ENCODE data around the gene PCGF6. TPM values are rescaled to one million over a fixed set of nuclear protein-coding genes. Genes with fewer than 3 reads are reported as not detected.
A peak's percentile ranks its signal among the peaks of the same experiment; 100 is the strongest.

PCGF6 gene
- total RNA-seq, 2 experiments from 2014 or later = 13.3 to 14.5 TPM

GRCh38 chr10:103280506-103280905, 70.4 kb downstream of the PCGF6 start:
- CTCF ChIA-PET = interaction anchor here (1.2 to 2.0 kb wide), 3 partner anchors 9 to 88 kb away, joined by 3 to 6 read pairs (median 6); partner anchors contain the start of gene NT5C2
- peaks cover 66% of the 10 kb centered on the region for H3K27me3 Mint-ChIP-seq

GRCh38 chr10:103280031-103280430, 70.9 kb downstream of the PCGF6 start:
- peaks cover 1% of the 10 kb centered on the region for H3K9me3 Mint-ChIP-seq
- H3K27ac Mint-ChIP-seq = no peak overlapping the region
- no peak for TF ChIP-seq CTCF (IDR thresholded peaks at IDR 0.05)
- CTCF ChIA-PET = interaction anchor here (1.0 to 2.0 kb wide), 4 partner anchors 9 to 87 kb away, joined by 3 to 6 read pairs (median 4); partner anchors contain the start of gene NT5C2
- POLR2A ChIA-PET = no interaction called here
- ATAC-seq = no peak
- no peak overlapping the region for H3K4me3 Mint-ChIP-seq
- H3K36me3 Mint-ChIP-seq (ENCODE audit: low read depth) = no peaks in the 10 kb centered on the region
- intact Hi-C loops (cut with micrococcal nuclease) = no loop called here
- H3K27me3 Mint-ChIP-seq = peaks cover 71% of the 10 kb centered on the region
- H3K4me1 Mint-ChIP-seq (ENCODE audit: low read depth) = peaks cover 3% of the 10 kb centered on the region
- no peak for DNase-seq

More at GRCh38 chr10:103280506-103280905, 70.4 kb downstream of the PCGF6 start:
- ATAC-seq (no peak), DNase-seq (no peak)
- Mint-ChIP-seq H3K4me1 (ENCODE audit: low read depth) (peaks cover 3% of the 10 kb centered on the region), H3K27ac (no peak overlapping the region), H3K36me3 (ENCODE audit: low read depth) (no peaks in the 10 kb centered on the region), H3K4me3 (no peak overlapping the region), H3K9me3 (peaks cover 1% of the 10 kb centered on the region)
- POLR2A ChIA-PET = no interaction called here
- intact Hi-C loops (cut with micrococcal nuclease) = no loop called here
- no peak for TF ChIP-seq CTCF (IDR thresholded peaks at IDR 0.05)

- Mint-ChIP-seq H3K36me3 (ENCODE audit: low read depth) (no peaks in the 10 kb centered on the region), H3K9me3 (peaks cover 1% of the 10 kb centered on the region), H3K4me3 (no peak overlapping the region), H3K27ac (no peak overlapping the region), H3K27me3 (peaks cover 67% of the 10 kb centered on the region), H3K4me1 (ENCODE audit: low read depth) (peaks cover 3% of the 10 kb centered on the region)
- POLR2A ChIA-PET = interaction anchor here (1.2 kb wide), 1 partner anchor 9 kb away, joined by 3 read pairs; no protein-coding TSS in a partner anchor
- DNase-seq (peak; percentile 70), ATAC-seq (no peak)
- intact Hi-C loops (cut with micrococcal nuclease) = no loop called here
- no peak for TF ChIP-seq CTCF (IDR thresholded peaks at IDR 0.05)
- CTCF ChIA-PET = interaction anchor here (1.0 to 2.0 kb wide), 3 partner anchors 34 to 86 kb away, joined by 3 to 6 read pairs (median 6); partner anchors contain the start of gene NT5C2
Observed at GRCh38 chr10:103278862-103279298, 72.1 kb downstream of the PCGF6 start.

GRCh38 chr10:103278537-103278823, 72.5 kb downstream of the PCGF6 start:
- H3K4me1 Mint-ChIP-seq (ENCODE audit: low read depth) = peaks cover 3% of the 10 kb centered on the region
- H3K4me3 Mint-ChIP-seq = no peak overlapping the region
- POLR2A ChIA-PET = interaction anchor here (1.2 kb wide), 1 partner anchor 9 kb away, joined by 3 read pairs; no protein-coding TSS in a partner anchor
- no peaks in the 10 kb centered on the region for H3K36me3 Mint-ChIP-seq (ENCODE audit: low read depth)
- TF ChIP-seq CTCF (IDR thresholded peaks at IDR 0.05) = no peak
- H3K27me3 Mint-ChIP-seq = peaks cover 67% of the 10 kb centered on the region
- H3K27ac Mint-ChIP-seq = no peak overlapping the region
- intact Hi-C loops (cut with micrococcal nuclease) = no loop called here
- ATAC-seq (no peak), DNase-seq (no peak)
- CTCF ChIA-PET = interaction anchor here (1.0 kb wide), 1 partner anchor 34 kb away, joined by 6 read pairs; no protein-coding TSS in a partner anchor
- peaks cover 1% of the 10 kb centered on the region for H3K9me3 Mint-ChIP-seq

- DNase-seq (no peak), ATAC-seq (no peak)
- peaks cover 62% of the 10 kb centered on the region for H3K27me3 Mint-ChIP-seq
- intact Hi-C loops (cut with micrococcal nuclease) = no loop called here
- POLR2A ChIA-PET = interaction anchor here (0.9 to 1.2 kb wide), 2 partner anchors 10 to 93 kb away, joined by 3 read pairs; no protein-coding TSS in a partner anchor
- H3K9me3 Mint-ChIP-seq = peaks cover 1% of the 10 kb centered on the region
- peaks cover 3% of the 10 kb centered on the region for H3K4me1 Mint-ChIP-seq (ENCODE audit: low read depth)
- CTCF ChIA-PET = interaction anchor here (0.7 to 1.7 kb wide), 7 partner anchors 9 to 86 kb away, joined by 3 to 6 read pairs (median 4); no protein-coding TSS in a partner anchor
- no peaks in the 10 kb centered on the region for H3K36me3 Mint-ChIP-seq (ENCODE audit: low read depth)
- H3K4me3 Mint-ChIP-seq = peak overlapping the region; percentile 59
- H3K27ac Mint-ChIP-seq = no peak overlapping the region
- TF ChIP-seq CTCF (IDR thresholded peaks at IDR 0.05) = no peak
Observed at GRCh38 chr10:103277713-103278536, 73.0 kb downstream of the PCGF6 start.
